Measurements from ENCODE around the gene ANKRD24. TPM values are rescaled to one million over a fixed set of nuclear protein-coding genes. Genes with fewer than 3 reads are reported as not detected.
"Not testable (repeated sequence)": the region's sequence is repeated elsewhere in the genome, so short reads cannot be mapped to it uniquely, and the experiment has no call there.

The ANKRD24 gene
- polyA plus RNA-seq, 1 experiment = 0.11 TPM

- Histone ChIP-seq H3K4me3 (ENCODE audit: low read depth, low read length) (no peak within 1 kb of the TSS), H3K27ac (ENCODE audit: low read depth, low read length) (peak within 1 kb of the TSS; percentile 39), H3K27me3 (ENCODE audit: control insufficient read depth, insufficient read depth, low read length) (peaks cover 9% of the 10 kb centered on the region), H3K9me3 (ENCODE audit: control insufficient read depth, insufficient read depth, low read length) (no peaks in the 10 kb centered on the region; the same call in 1 of the 2 replicates)
- no peak for DNase-seq (ENCODE audit: low read depth, low spot score)
- CTCF ChIA-PET = no interaction called here
- POLR2A ChIA-PET = interaction anchor here (1.0 kb wide), 1 partner anchor 99 kb away, joined by 3 read pairs; no protein-coding TSS in a partner anchor
- no peak for TF ChIP-seq CTCF (IDR thresholded peaks at IDR 0.05; ENCODE audit: low read depth, low read length)
Observed at GRCh38 chr19:4229179-4229931, 46.9 kb downstream of the ANKRD24 start, which contains the start of gene EBI3. EBI3 (plus strand) TSS chr19:4229523; CDS start chr19:4229551, 28 bp downstream.

- H3K9me3 ChIP-seq (ENCODE audit: control insufficient read depth, insufficient read depth, low read length); H3K27me3 ChIP-seq (ENCODE audit: control insufficient read depth, insufficient read depth, low read length); H3K4me3 ChIP-seq (ENCODE audit: low read depth, low read length); DNase-seq (ENCODE audit: low read depth, low spot score); H3K27ac ChIP-seq (ENCODE audit: low read depth, low read length); POLR2A ChIA-PET; CTCF ChIA-PET: not testable (repeated sequence)
Observed at GRCh38 chr19:4230237-4230636, 47.7 kb downstream of the ANKRD24 start.

- H3K9me3 ChIP-seq (ENCODE audit: control insufficient read depth, insufficient read depth, low read length); DNase-seq (ENCODE audit: low read depth, low spot score): not testable (repeated sequence)
- CTCF ChIA-PET = interaction anchor here (0.6 kb wide), 1 partner anchor 309 kb away, joined by 3 read pairs; no protein-coding TSS in a partner anchor
Observed at GRCh38 chr19:4231521-4231920, 49.0 kb downstream of the ANKRD24 start.

GRCh38 chr19:4232139-4232538 lies 49.6 kb downstream of the ANKRD24 start:
- not testable (repeated sequence) for H3K4me3 ChIP-seq (ENCODE audit: low read depth, low read length); H3K27me3 ChIP-seq (ENCODE audit: control insufficient read depth, insufficient read depth, low read length); H3K9me3 ChIP-seq (ENCODE audit: control insufficient read depth, insufficient read depth, low read length); H3K27ac ChIP-seq (ENCODE audit: low read depth, low read length); DNase-seq (ENCODE audit: low read depth, low spot score)
- ChIA-PET CTCF (interaction anchor here (0.6 to 1.4 kb wide), 4 partner anchors 23 to 309 kb away, joined by 3 to 4 read pairs (median 4); no protein-coding TSS in a partner anchor), POLR2A (interaction anchor here (0.6 kb wide), 2 partner anchors 156 to 1527 kb away, joined by 3 to 4 read pairs; no protein-coding TSS in a partner anchor)

More at GRCh38 chr19:4231521-4231920, 49.0 kb downstream of the ANKRD24 start:
- H3K27me3 ChIP-seq (ENCODE audit: control insufficient read depth, insufficient read depth, low read length); POLR2A ChIA-PET; H3K27ac ChIP-seq (ENCODE audit: low read depth, low read length); H3K4me3 ChIP-seq (ENCODE audit: low read depth, low read length): not testable (repeated sequence)

GRCh38 chr19:4232614-4233281 lies 50.3 kb downstream of the ANKRD24 start:
- H3K27ac ChIP-seq (ENCODE audit: low read depth, low read length) = no peak overlapping the region
- ChIA-PET CTCF (interaction anchor here (0.6 to 1.4 kb wide), 5 partner anchors 10 to 433 kb away, joined by 3 to 5 read pairs (median 4); no protein-coding TSS in a partner anchor), POLR2A (interaction anchor here (0.6 kb wide), 2 partner anchors 156 to 1526 kb away, joined by 3 to 4 read pairs; no protein-coding TSS in a partner anchor)
- TF ChIP-seq CTCF (IDR thresholded peaks at IDR 0.05; ENCODE audit: low read depth, low read length) = no peak
- H3K9me3 ChIP-seq (ENCODE audit: control insufficient read depth, insufficient read depth, low read length) = no peaks in the 10 kb centered on the region; the same call in 1 of the 2 replicates
- DNase-seq (ENCODE audit: low read depth, low spot score) = no peak
- H3K4me3 ChIP-seq (ENCODE audit: low read depth, low read length) = no peak overlapping the region
- peaks cover 6% of the 10 kb centered on the region for H3K27me3 ChIP-seq (ENCODE audit: control insufficient read depth, insufficient read depth, low read length)

GRCh38 chr19:4233282-4233853 lies 50.9 kb downstream of the ANKRD24 start:
- peaks cover 2% of the 10 kb centered on the region for H3K27me3 ChIP-seq (ENCODE audit: control insufficient read depth, insufficient read depth, low read length)
- DNase-seq (ENCODE audit: low read depth, low spot score) = no peak
- H3K27ac ChIP-seq (ENCODE audit: low read depth, low read length) = no peak overlapping the region
- POLR2A ChIA-PET = no interaction called here
- no peak overlapping the region for H3K4me3 ChIP-seq (ENCODE audit: low read depth, low read length)
- no peaks in the 10 kb centered on the region; the same call in 1 of the 2 replicates for H3K9me3 ChIP-seq (ENCODE audit: control insufficient read depth, insufficient read depth, low read length)
- TF ChIP-seq CTCF (IDR thresholded peaks at IDR 0.05; ENCODE audit: low read depth, low read length) = peak; percentile 70
- CTCF ChIA-PET = interaction anchor here (0.6 to 1.6 kb wide), 6 partner anchors 10 to 434 kb away, joined by 3 to 5 read pairs (median 4); no protein-coding TSS in a partner anchor
